NK-92 (cell line): ENCODE data around the gene CCL24.
"Not testable (repeated sequence)": the region's sequence is repeated elsewhere in the genome, so short reads cannot be mapped to it uniquely, and the experiment has no call there.

Experiments
- DNase-seq: peaks from one replicate; lab custom pipeline; 2025; ENCODE audit not compliant: unreplicated experiment; lab: John Stamatoyannopoulos, UW

CCL24 gene

GRCh38 chr7:75788154-75788847 lies 25.3 kb downstream of the CCL24 start:
- DNase-seq: not testable (repeated sequence)

DNA sequence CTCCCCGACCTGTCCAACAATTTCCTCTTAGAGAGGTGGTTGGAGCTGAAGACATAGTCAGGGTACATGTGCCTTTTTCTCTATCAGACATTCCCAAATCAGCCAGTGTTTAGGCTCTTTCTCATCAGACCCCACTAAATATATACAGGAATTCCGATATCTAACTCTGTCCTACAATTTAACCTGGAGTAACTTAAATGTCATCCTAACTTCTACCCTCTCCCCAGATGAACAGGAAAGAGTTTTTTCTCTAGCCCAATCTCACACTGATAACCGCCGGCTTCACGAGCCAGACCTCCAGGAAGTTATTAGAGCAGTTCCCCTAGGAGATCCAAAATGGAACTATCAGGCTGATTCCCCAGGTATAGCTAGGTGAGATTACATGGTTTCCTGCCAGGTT lies 30.5 kb downstream of the CCL24 start:
- DNase-seq: not testable (repeated sequence)

- DNase-seq: not testable (repeated sequence)
Observed at GRCh38 chr7:75780647-75781273, 32.8 kb downstream of the CCL24 start.

DNA sequence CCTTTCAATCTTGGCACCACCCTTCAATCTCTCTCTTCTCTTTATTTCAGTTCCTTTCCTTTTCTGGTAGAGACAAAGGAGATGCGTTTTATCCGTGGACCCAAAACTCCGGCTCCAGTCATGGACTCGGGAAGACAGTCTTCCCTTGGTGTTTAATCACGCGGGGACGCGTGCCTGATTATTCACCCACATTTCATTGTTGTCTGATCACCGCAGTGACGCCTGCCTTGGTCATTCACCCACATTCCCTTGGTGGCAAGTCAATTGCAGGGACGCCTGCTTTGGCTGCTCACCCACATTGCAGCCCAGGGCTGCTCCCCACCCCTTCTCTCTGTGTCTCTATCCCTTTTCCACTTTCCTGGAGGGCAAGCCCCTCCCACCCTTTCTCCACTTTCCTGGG lies 34.1 kb downstream of the CCL24 start:
- DNase-seq: not testable (repeated sequence)

DNA sequence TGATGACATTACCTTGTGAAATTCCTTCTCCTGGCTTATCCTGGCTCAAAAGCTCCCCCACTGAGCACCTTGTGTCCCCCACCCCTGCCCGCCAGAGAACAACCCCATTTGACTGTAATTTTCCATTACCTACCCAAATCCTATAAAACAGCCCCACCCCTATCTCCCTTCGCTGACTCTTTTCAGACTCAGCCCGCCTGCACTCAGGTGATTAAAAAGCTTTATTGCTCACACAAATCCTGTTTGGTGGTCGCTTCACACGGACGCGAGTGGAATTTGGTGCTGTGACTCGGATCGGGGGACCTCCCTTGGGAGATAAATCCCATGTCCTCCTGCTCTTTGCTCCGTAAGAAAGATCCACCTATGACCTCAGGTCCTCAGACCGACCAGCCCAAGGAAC lies 34.6 kb downstream of the CCL24 start:
- DNase-seq: not testable (repeated sequence)

DNA sequence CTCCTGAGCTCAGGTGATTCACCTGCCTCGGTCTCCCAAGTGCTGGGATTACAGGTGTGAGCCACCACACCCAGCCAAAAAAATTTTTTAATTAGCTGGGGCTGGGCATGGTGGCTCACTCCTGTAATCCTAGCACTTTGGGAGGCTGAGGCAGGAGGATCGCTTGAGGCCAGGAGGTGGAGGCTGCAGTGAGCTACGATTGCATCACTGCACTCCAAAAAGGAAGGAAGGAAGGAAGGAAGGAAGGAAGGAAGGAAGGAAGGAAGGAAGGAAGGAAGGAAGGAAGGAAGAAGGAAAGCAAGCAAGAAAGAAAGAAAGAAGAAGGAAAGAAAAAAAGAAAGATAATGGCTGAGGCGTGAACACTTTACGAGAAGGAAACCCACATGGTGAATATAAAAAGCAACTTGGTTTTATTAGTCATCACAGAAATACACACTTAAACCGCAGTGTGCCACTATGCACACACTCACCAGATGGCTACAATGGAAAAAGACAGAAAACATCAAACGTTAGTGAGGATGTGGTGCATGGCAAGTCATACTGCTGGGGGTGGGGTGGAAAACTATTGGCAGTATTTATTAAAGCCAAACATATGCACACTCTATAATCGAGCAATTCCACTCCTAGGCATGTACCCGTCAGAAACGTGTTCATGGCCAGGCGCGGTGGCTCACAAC lies 37.2 kb downstream of the CCL24 start:
- no peak for DNase-seq

DNA sequence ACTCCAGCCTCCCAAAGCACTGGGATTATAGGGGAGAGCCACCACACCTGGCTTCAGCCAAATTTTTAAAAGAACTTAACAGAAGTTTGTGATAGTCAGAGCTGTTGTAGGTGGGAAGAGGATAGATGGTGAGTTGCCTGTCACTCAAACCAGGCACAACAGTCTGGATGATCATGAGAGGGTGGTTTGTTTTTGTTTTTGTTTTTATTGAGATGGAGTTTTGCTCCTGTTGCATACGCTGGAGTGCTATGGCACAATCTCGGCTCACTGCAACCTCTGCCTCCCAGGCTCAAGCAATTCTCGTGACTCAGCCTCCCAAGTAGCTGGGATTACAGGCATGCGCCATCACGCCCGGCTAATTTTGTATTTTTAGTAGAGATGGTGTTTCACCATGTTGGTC lies 39.6 kb downstream of the CCL24 start:
- DNase-seq: not testable (repeated sequence)

DNA sequence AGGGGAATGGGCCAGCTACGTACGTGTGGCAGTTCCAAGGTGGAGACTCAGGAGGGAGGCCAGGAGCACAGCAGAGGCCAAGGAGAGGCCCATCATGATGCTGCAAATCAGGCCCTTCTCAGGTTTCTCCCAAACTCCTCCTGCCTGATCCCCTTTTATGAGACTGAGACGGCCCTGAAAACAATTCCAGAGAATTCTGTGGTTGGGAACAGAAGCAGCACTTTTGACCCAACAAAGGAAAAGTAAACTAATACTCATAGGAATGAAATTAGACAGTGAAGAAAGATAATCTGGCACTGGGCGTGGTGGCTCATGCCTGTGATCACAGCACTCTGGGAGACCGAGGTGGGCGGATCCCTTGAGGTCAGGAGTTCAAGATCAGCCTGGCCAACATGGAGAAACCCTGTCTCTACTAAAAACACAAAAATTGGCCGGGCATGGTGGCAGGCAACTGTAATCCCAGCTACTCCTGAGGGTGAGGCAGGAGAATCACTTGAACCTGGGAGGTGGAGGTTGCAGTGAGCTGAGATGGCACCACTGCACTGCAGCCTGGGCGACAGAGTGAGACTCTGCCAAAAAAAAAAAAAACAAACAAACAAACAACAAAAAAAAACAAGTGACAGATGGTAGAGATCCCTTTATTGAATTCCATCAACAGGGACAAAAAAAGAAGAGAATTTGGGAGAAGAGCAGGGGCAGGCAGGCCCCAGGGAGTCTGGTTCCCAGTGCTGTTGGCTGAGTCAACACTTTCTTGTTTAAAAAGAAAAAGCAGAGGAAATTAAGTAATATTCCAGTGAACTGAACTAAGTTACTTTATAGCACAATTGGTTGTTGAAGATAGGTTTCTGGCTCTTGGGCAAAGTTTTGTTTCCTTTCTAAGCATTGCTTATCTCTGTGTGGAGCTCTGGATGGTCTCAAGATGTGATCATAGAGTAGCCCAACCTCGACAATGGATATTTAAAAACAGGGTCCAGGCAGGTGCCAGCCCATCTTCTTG lies 41.2 kb downstream of the CCL24 start, which contains the start of gene CCL26:
TSS of gene CCL26 (minus strand) at position 131 of the 997 bp plus-strand sequence. CDS start at position 96, 35 bp downstream.
- no peak for DNase-seq

DNA sequence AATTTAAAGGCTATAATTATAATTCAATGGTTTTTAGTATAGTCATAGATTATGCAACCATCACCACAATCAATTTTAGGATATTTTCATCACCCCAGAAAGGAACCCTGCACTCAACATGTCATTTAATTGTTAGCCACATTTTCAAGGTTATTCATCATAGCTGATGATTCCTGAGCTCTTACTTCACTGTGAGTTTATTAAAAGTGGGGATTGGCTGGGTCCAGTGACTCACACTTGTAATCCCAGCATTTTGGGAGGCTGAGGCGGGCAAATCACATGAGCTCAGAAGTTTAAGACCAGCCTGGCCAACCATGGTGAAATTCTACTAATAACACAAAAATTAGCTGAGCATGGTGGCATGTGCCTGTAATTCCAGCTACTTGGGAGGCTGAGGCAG lies 42.4 kb downstream of the CCL24 start:
- no peak for DNase-seq

DNA sequence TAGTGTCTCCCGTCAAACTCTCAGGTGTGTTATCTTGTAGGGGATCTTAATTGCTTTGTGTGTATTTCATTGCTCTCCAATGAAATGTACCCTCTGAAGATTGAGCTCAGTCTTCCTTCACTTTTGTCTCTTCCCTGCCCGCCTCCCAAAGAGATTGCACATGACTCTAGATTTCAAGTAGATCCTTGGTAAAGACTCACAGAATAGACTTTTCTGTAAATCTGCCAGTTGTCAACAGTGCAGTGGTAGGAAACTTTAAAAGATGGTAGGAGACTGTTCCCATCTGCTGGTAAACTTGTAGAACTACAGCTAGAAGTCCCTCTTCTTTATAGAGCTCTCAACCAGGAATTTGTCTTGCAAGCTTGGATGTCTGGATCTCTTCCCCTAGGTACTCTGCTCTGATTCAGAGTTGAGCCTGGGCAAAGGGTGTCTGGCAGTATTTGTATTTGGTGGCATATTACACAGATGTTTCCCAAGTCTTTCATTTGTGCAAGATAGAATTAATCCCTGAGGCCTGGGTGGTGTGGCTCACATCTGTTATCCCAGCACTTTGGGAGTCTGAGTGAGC lies 51.2 kb downstream of the CCL24 start:
- no peak for DNase-seq

GRCh38 chr7:75761801-75762200 lies 51.8 kb downstream of the CCL24 start:
- DNase-seq: not testable (repeated sequence)
